ENCODE results near the gene GID8. TPM values are rescaled to one million over a fixed set of nuclear protein-coding genes. Genes with fewer than 3 reads are reported as not detected.
A peak's percentile ranks its signal among the peaks of the same experiment; 100 is the strongest.

The GID8 gene
- total and polyA plus RNA-seq, 2 of the 13 experiments (the other 11 are each of a cell fraction or from before 2014, with no cell fraction given): 39.6 to 59.8 TPM

GRCh38 chr20:62952373-62952967 is 14.5 kb downstream of the GID8 start, which contains the start of gene SLC17A9 (continued):
- TF ChIP-seq ZBTB4 (CRISPR knock-in tag; IDR thresholded peaks at IDR 0.05; ENCODE audit: borderline replicate concordance): 0 out of 2 replicates have a peak, but pooled peaks have one; percentile 23
- TF ChIP-seq SNRNP70 (IDR thresholded peaks at IDR 0.05; ENCODE audit: low read depth, low read length): no peak
- TF ChIP-seq FOXP1 (IDR thresholded peaks at IDR 0.05): no peak
- TF ChIP-seq FOXP1 (CRISPR knock-in tag; IDR thresholded peaks at IDR 0.05): peak; percentile 56; the same call in 1 of the 2 replicates

- H3K9ac ChIP-seq (ENCODE audit: insufficient read depth, low read depth, low read length): peak overlapping the region; percentile 95
- TSS peak; percentile 79 for BruUV-seq (replicated peaks)
- no peaks in the 10 kb centered on the region for H3K9me3 ChIP-seq (ENCODE audit: low read length)
- H3K27me3 ChIP-seq (ENCODE audit: control insufficient read depth in 1 of 2, insufficient read depth in 2 of 2, low read length in 2 of 2): no peaks in the 10 kb centered on the region; a peak in 1 of 5 replicates
- peak overlapping the region; percentile 93 for H3K27ac ChIP-seq (ENCODE audit: extremely low read length, insufficient read depth, low read length)
- H3K4me2 ChIP-seq (ENCODE audit: low read depth, low read length): peak overlapping the region; percentile 100
- ChIA-PET CTCF (ENCODE audit: low intra/inter-chr PET ratio, low total read pairs) (no interaction called here), POLR2A (interaction anchor here (0.6 to 8.8 kb wide), 25 partner anchors 9 to 887 kb away, joined by 3 to 205 read pairs (median 7); partner anchors contain the start of genes DIDO1, GID8 and TCFL5)
- peak; percentile 59 for DNase-seq (ENCODE audit: low spot score)
- peak overlapping the region; percentile 74 to 95 (median 78) for H3K4me3 ChIP-seq (replicated peaks in 1 of 3; ENCODE audit: insufficient read depth in 1 of 3, low read depth in 2 of 3, low read length in 3 of 3)
- H3K36me3 ChIP-seq (replicated peaks in 1 of 2; ENCODE audit: control insufficient read depth in 1 of 2, insufficient read depth in 2 of 2, low read length in 2 of 2): peaks cover 24 to 45% of the 10 kb centered on the region in 2 experiments
- H4K20me1 ChIP-seq (ENCODE audit: insufficient read depth, low read length): peaks cover 26% of the 10 kb centered on the region
- FAIRE-seq: no peak
- peaks cover 76% of the 10 kb centered on the region for H3K4me1 ChIP-seq (ENCODE audit: insufficient read depth, low read length)
- peak; percentile 23 for ATAC-seq
- H3K79me2 ChIP-seq (ENCODE audit: insufficient read depth, low read length): peaks cover 61% of the 10 kb centered on the region
- no peak overlapping the region for H2AFZ ChIP-seq (ENCODE audit: low read length)
- in situ Hi-C loops (cut with HindIII; ENCODE audit: extremely low pct_ligation_motif_present, low pct_unique_long_range_greater_than_20kb) (no loop called here), intact Hi-C loops (cut with micrococcal nuclease; ENCODE audit: unreplicated experiment) (loop anchor here (5.0 kb wide), 1 partner anchor 51 kb away; no protein-coding TSS in a partner anchor)
- WGBS (ENCODE audit: low lambda C conversion rate): 2% methylated on average over 13 of the region's 19 CpGs
- peak; percentile 49 for TF ChIP-seq CTCF (CRISPR knock-in tag; IDR thresholded peaks at IDR 0.05)
- TF ChIP-seq EED (CRISPR knock-in tag; IDR thresholded peaks at IDR 0.05): peak; percentile 73
- peak; percentile 69; the same call in 1 of the 2 replicates for TF ChIP-seq KDM4B (CRISPR knock-in tag; IDR thresholded peaks at IDR 0.05)
- TF ChIP-seq ZKSCAN8 (CRISPR knock-in tag; IDR thresholded peaks at IDR 0.05; ENCODE audit: borderline replicate concordance): peak; percentile 58; the same call in 1 of the 2 replicates
- peak; percentile 24; the same call in 1 of the 2 replicates for TF ChIP-seq ZSCAN22 (CRISPR knock-in tag; IDR thresholded peaks at IDR 0.05)
- TF ChIP-seq ZFYVE20 (CRISPR knock-in tag; IDR thresholded peaks at IDR 0.05; ENCODE audit: borderline replicate concordance, low read depth): peak; percentile 89; the same call in 1 of the 2 replicates
- no peak for TF ChIP-seq CENPBD1 (CRISPR knock-in tag; IDR thresholded peaks at IDR 0.05; ENCODE audit: borderline replicate concordance, low read depth)
- peak; percentile 99 for TF ChIP-seq CAMTA2 (CRISPR knock-in tag; IDR thresholded peaks at IDR 0.05; ENCODE audit: borderline replicate concordance)
- TF ChIP-seq ZNF329 (CRISPR knock-in tag; IDR thresholded peaks at IDR 0.05; ENCODE audit: low read depth): peak; percentile 54; the same call in 1 of the 2 replicates
- TF ChIP-seq HNRNPL (IDR thresholded peaks at IDR 0.05; ENCODE audit: low read depth, low read length): peak; percentile 93
- TF ChIP-seq YY1 (IDR thresholded peaks at IDR 0.05; ENCODE audit: insufficient read depth, insufficient replicate concordance, low read depth, low read length): no peak
Observed at GRCh38 chr20:62952968-62953838, 15.3 kb downstream of the GID8 start.
